GM19463 (cell line): ENCODE results near the gene UBN1.

Experiments used
- ATAC-seq: cut with Tn5 transposase; IDR thresholded peaks from one replicate; pipeline ENCODE4 v1.9.1; 2021; ENCODE audit warnings: mild to moderate bottlenecking, moderate library complexity; ENCODE audit not compliant: unreplicated experiment

Gene UBN1

DNA sequence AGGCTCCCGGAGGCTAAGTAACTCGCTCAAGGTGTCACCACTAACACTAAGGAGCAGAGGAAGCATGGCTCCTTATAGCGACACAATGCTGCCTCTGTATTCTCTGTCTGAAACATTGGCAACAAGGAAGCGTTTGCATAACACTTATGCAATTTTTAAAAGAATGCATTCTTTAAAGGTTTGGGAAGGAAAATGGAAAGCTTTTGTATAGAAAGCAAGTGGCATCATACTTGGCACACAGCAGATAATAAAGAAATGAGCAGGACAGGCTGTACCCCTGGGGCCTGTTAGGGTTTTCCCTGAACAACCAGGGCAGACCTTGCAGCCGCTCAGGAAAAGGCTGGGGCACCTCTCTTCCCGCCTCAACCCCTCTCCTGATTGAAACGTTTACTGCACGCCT is 52.8 kb downstream of the UBN1 start:
- ATAC-seq = no peak

DNA sequence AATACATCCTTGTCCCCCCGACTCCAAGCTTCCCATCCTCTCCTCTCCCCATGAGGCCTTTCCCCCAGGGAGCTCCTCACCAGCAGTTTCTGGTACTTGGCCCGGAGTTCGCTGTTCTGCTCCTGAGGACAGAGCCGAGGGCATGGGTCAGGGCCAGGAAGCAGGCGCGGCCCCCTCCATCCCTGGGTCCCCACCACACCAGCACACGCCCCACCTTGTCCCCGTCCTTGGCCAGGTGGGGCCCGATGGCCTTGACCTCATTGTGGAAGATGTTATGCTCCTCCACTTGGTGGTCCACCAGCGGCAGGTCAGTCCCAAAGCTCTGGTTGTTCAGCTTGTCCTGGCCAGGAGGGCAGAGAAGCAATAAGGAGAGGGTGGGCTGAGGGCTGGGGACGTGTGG is 53.5 kb downstream of the UBN1 start:
- ATAC-seq = no peak

DNA sequence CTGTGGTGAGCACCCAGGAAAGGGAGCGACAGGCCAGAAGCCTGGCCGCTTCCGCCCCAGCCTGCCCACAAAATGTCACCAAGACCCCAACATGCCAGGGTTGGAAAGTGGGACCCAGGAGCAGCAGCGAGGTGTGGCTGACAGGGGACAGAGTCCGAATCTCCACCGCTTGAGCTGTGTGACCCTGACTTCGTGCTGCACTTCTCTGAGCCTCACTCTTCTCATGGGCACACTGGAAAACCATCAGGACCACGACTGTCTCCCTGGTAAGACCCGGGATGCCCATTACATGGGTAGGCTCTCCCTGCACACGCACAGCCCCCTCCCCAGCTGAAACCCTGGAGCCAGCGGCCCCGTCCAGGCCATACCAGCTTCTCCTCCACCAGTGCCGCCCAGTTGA is 54.8 kb downstream of the UBN1 start:
- ATAC-seq = no peak

DNA sequence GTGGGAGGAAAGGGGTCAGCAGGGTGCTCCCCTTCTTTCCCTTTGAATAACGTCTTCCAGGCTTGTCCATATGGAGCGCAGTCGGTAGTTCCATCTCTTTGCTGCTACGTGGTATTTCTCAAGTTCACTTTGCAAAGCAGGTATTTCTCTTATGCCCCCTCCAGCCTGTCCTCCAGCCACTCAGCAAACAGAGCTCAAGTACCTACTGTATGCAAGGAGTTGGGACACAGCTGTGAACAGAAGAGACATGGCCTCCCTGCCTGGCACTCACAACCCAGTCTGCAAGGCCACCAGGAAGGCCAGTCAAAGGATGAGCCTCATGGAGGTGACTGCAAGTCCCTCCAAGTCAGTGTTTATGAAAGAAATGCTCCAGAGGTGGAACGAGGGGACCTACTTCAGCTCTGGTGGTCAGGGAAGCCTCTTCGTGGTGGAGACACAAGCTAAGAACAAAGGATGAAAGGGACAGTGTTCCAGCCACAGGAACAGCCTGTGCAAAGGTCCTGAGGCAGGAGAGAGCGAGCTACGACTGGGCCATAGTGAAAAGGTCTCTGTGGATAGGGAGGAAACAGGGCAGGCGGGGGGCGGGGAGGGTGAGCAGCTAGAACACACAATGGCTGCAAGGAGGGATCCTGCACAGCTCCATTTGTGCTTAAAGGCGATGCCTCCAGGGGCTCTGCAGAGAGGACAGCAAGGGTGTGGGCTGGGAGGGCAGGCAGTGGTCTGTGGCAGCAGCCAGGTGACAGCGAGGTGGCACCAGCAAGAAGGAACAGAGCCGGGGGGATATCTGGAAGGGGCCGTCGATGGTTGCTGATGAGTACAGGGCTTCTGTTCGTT is 57.0 kb downstream of the UBN1 start:
- no peak for ATAC-seq

DNA sequence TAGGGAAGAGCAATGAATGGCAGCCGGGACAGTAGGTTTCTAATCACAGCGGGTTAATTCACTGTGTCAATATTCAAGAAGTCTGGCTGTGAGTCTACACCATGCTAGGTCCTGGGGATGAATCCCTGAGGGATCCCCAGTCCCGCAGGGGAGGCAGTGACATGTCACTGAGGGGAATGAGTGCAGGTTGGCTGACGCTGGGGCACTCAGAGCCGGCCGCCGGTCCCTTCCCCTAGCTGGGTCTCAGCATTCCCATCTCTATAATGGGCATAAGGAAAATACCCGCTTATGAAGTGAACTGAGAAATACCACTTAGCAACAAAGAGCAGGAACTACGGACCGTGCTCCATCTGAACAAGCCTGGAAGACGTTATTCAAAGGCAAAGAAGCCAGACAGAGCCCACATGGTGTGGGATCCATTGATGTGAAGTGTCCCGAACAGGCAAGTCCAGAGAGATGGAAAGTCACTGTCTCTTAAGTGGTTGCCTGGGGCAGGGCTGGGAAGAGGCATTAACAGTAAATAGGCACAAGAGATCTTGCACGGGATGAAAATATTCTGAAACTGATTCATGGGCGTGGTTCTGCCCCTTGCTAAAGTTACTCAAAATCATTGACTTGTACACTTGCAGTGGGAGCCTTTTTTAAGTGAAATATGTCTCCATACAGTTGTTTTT is 57.8 kb downstream of the UBN1 start:
- no peak for ATAC-seq

DNA sequence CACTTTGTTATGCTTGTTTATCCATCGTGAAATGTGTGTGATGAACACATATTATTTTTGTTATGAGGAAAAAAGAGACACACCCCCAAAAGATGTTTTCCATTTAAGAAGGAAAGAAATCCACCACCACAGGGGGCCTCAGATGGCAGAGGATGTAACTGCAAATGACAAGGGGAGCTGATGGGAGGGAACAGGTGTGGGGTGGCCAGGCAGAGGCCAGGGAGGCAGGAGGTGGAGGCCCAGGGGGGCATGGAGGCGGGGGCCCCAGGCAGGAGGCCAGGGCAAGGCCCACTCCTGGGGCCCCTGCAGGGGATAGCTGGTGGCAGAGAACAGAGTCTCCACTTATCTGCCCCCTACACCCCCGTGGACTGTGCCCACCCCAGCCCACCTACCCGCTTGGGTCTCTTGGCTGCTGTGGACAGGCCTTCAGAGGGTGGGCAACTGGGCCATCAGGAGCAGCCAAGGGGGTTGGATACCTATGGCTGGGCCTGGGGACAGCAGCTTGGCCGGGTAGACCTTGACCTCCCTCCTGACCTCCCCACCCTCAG is 61.6 kb downstream of the UBN1 start:
- no peak for ATAC-seq

GRCh38 chr16:4909825-4910224 is 62.5 kb downstream of the UBN1 start:
- no peak for ATAC-seq

DNA sequence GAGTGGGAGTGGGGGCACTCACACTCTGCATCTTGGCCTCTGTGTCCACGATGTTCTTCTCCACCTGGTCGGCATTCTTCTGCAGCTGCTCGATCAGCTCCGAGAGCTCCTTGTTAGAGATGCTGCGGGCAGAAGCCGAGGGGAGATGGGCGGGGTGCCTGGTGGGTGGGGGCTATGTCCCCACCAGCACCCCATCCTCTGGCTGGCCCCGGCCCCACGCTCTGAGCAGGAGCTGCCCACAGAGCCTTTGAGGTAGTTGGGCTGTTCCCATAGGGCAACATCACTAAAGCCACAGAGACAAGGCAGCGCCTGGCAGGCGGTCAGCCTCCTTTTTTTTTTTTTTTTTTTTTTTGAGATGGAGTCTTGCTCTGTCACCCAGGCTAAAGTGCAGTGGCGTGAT is 63.5 kb downstream of the UBN1 start:
- ATAC-seq = no peak

GRCh38 chr16:4911970-4912386 is 64.7 kb downstream of the UBN1 start:
- ATAC-seq = no peak

DNA sequence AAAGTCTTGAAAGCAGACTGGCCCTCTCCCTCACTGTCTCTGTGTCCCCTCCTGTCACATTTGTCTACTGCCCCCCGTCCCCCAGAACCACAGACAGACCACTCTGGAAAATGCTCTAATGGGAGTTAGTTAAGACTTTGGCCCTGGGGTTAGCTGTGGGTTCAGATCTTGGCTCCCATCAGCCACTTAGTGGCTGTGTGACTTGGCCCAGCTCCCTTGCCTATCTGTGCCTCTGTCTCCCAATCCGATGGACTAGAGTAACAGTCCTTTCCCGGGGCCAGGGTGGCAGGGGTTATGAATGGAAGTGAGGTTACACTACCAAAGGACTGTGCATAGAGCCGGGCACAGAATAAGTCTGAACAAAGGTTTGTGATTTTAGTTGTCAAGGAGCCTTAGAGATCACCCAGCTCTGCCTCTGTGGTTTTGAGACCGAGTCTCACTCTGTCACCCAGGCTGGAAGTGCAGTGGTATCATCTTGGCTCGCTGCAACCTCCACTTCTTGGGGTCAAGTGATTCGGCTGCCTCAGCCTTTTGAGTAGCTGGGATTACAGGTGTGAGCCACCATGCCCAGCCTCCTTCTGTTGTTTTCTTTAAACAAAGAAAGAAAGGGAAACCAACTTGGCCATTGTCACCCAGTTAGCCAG is 66.0 kb downstream of the UBN1 start:
- no peak for ATAC-seq

GRCh38 chr16:4913774-4914525 is 66.7 kb downstream of the UBN1 start:
- no peak for ATAC-seq

- no peak for ATAC-seq
These were observed 67.4 kb downstream of the UBN1 start for GRCh38 chr16:4914528-4915225.

GRCh38 chr16:4915226-4915761 is 68.0 kb downstream of the UBN1 start:
- no peak for ATAC-seq

DNA sequence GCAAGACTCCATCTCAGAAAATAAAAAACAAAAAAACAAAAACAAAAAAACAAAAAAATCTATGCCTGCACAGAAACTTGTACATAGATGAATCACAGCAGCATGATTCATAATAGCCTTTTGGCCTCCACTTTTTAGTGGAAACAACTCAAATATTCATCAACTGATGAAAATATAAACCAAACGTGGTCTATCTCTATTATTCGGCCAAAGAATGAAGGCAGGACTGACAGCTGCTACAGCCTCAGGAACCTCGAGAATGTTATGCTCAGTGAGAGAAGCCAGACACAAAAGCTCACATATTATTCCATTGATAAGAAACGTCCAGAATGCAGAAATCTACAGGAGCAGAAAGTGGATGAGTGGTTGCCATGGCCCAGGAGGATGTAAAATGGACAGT is 69.8 kb downstream of the UBN1 start:
- ATAC-seq = no peak

DNA sequence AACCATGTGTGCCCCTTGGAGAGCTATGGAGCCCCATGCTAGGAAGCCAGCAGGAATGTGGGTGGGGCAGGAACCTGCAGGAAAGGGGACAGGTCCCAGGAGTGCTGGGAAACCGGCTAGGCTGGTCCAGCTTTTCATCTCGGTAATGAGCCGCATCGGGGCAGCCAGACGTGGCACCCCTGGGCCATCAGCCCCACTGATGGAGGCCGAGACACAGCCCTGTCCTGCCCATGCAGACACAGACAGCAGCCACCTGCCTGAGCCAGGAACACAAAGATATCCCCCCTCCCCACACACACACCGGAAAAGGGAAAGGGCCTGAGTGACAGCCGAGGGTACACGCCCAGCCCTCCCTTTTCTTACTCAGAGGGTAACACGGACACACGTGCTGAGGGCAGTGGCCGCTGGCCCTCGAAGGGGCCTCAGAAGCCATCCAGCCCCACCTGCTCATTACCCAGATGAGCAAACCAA is 71.5 kb downstream of the UBN1 start:
- no peak for ATAC-seq

- ATAC-seq = no peak
These were observed 73.5 kb downstream of the UBN1 start for GRCh38 chr16:4920826-4921225.

GRCh38 chr16:4922721-4923342 is 75.6 kb downstream of the UBN1 start:
- ATAC-seq = no peak

- no peak for ATAC-seq
These were observed 76.6 kb downstream of the UBN1 start for GRCh38 chr16:4923853-4924252.

DNA sequence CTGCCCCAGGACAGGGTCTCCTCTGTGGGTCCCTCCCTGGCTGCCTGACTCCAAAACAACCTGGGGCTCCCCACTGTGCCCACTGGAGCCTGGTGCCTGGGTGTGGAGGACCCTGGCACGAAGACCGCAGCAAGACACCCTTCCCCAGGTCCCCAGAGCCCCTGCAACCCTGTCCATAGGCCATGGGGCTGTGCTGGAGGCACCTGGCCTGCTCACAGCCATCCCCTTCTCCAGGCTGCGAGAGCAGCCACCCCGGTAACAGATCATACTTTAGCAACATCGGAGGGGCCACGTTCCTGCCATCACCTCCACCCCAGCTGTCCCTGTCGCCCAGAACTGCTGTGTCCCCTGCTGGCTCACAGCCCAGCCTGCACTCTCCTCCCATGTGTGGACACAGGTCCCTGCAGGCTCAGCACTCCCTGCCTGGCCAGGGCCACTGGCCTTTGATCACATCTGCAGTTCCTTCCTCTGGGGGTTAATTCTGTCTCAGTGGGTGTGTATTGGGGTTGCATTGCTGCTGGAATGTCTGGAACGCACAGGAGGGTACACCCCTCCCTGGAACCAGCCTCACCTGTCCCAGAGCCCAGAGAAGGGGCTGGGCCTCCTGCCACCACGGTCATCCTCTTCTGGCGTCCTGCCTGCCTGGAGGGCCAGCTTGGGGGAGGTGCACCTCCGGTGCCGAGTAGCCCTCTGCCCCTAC is 77.5 kb downstream of the UBN1 start:
- ATAC-seq = no peak
